HG03060 (cell line): ENCODE data around the gene NR1I3.
A peak's percentile ranks its signal among the peaks of the same experiment; 100 is the strongest.

Experiments used
- ATAC-seq: cut with Tn5 transposase; IDR thresholded peaks from one replicate; pipeline ENCODE4 v1.9.1; 2021; ENCODE audit warnings: low read depth, moderate number of reproducible peaks; ENCODE audit not compliant: unreplicated experiment

The NR1I3 gene

GRCh38 chr1:161197560-161198193, 40.3 kb downstream of the NR1I3 start:
- no peak for ATAC-seq

DNA sequence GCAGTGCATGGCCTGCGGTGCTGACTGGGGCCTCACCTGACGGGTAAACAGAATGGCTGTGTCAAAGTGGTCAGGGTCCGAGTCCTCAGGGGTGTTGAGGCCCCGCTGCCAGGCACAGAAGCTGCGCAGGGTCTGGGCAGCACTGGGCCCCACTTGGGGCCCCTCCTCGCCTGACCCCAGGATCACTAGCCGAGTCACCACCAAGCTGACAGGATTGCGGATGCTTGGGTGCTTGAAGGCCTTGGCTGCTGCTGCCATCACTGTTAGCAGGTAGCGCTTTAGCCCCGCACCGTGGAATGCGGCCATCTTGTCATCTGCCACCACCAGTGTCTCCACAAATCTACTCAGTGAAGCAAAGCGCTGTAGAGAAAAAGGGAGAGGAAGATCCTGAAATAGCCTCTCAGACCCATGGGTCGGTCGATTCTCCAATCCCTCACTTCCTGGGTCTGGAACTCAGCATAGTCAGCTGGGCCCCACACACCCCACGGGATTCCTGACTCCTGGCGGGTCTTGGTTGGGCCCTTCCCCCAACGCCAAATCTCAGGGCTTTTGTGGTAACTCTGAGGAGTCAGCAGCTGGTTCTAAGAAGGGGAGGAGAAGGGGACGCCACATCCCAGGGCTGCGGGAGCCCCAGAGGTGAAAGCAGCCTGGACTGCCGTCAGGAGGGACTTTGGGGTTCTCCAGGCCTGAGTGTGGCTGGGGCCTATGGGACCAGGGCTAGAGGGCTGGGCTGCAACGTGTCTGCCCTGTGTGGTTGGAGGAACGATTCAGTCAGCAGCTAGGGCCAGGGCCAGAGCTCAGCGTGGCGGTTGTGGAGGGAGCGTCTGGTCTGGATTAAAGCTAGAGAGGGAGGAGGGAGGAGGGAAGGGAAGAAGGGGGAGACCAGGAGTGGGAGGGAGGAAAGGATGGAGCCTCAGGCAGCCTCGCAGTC, 41.2 kb downstream of the NR1I3 start:
- no peak for ATAC-seq

- no peak for ATAC-seq
Observed at GRCh38 chr1:161196111-161196510, 41.9 kb downstream of the NR1I3 start.

- no peak for ATAC-seq
Observed at GRCh38 chr1:161195171-161195570, 42.8 kb downstream of the NR1I3 start.

- no peak for ATAC-seq
Observed at GRCh38 chr1:161193561-161194235, 44.3 kb downstream of the NR1I3 start.

DNA sequence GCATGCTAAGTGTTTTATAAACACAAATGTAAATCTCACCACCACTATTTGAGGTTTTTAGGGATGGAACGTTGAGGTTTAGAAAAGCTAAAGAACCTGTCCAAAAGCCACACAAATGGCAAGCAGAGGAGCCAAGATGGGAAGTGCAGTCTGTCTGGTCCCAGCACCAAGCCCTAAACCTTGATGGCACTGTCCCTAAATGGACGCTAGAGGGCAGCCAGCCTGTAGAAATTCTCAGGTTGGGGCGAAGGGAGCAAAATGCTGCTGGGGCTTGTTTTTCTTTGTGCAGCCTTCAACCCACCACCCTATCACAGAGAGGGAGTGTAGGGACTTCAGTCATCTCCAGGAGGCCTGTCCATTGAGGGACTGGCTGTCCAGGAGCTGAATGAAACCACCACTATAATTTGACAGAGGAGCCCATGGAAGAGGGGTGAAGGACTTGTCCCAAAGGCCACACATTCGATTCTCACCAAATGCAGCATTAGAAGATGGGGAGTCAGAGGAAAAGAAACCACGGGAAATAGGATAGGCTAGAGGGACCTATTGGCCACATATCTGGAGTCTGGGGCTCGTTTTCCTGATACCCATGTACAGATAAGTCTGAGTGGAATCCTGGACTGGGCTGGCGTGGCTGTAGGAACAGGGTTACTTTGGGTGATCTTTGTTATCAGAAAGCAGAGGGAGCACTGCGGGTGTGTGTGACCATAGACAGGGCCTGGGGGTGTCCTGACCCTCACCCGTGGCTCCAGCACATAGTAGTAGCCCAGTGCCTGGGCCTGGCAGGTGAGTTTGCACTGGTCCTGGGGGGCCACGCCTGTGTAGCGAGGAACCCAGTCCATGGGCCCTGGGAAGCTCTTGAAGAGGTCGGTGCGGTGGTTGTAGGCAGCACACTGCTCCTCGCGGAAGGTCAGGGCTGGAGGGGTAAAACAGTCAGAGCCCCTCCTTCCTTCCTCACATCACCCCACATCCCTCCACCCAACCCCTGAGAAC, 45.2 kb downstream of the NR1I3 start:
- ATAC-seq, result no peak

GRCh38 chr1:161191971-161192370, 46.0 kb downstream of the NR1I3 start:
- ATAC-seq, result no peak

DNA sequence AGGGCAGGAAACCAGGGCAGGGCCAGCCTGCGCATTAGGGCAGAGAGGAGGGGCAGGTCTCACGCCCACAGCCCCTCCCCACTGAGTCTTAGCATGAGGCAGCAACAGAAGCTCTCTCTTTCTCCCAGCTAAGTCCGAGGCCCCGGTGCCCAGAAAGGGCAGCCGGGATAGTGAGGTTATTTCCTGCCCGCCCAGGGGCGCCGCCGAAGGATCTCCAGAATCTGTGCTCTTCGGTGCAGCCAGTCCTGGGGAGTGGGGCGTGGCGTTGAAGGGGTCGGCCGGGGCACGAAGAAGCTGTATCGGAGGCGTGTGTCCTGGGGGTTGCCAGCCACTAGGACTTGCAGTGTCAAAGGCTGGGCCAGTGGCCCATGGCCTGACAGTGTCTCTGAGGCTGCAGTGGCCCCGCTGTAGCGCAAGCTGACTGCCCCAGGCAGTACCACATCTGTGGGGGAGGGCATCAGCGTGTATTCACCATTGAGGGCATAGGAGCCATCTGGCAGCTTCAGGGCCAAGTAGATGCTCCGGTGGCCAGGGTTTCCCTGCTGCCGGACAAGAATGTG, 47.0 kb downstream of the NR1I3 start:
- ATAC-seq, result no peak

GRCh38 chr1:161189036-161189435, 49.0 kb downstream of the NR1I3 start:
- ATAC-seq, result no peak

- no peak for ATAC-seq
Observed at GRCh38 chr1:161188381-161188780, 49.6 kb downstream of the NR1I3 start.

DNA sequence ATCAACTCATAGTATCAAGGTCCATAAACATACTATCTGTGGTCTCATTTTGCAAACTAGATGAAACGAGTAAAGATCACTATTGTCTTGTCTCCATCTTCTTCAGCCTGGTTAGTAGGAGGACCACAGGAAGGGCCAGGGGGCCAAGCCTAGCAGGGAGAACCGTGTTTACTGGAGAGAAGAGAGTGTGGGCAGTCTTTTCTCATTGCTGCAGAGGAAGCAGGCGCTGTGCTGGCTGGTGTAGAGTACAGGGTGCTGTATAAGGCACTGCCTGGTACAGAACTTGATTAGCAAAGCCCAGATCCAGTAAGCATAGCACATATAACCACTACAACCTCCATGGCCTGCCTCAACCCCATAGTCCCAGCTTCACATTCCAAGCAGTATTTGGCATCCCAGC, 50.7 kb downstream of the NR1I3 start:
- no peak for ATAC-seq

DNA sequence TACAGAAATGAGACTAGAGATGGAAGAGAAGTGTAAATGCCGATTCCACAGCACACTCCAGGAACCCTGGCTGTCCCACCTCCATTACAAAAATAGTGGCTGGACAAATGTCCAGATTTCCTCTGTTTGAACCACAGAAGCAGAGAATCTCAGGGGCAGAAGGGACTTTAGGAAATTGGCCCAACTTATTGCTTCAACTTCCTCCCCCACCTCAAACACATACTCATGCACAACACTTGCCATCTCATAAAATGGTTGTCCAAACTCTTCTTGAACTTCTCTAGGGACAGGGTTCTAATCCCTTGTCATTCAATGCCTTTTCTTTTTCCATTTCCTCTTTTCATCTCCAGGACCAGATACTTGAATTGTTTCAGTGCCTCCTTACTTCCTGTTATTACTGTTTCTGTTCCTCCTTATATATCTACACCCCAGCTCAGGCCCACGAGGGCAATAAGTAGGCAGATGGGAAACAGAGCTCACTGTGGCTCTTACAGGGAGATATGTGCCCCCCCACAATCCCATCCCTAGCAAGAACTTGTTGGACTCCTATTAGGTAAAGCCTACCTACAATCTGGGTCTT, 52.2 kb downstream of the NR1I3 start:
- ATAC-seq, result no peak

GRCh38 chr1:161185282-161185682, 52.7 kb downstream of the NR1I3 start:
- peak; percentile 73 for ATAC-seq

DNA sequence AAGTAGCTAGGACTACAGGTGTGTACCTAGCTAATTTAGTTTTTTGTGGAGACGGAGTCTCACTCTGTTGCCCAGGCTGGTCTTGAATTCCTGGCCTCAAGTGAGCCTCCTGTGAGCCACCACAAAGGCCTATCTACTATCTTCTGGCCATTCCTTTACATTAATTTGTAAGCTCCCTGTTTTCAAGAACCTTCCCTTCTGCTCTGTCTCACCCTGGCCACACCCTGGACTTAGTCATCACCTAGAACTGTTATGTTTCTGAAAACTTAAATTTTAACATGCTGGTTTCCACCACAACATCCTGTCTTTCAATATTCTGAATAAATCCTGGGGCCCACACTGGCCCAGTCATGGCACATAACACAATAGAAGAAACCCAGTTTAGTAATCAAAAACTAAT, 55.8 kb downstream of the NR1I3 start:
- ATAC-seq, result no peak

- ATAC-seq, result no peak
Observed at GRCh38 chr1:161180639-161181038, 57.4 kb downstream of the NR1I3 start.

GRCh38 chr1:161179698-161180097, 58.3 kb downstream of the NR1I3 start:
- no peak for ATAC-seq
